A172 (cell line): ENCODE results near the gene IGF1R. TPM values are rescaled to one million over a fixed set of nuclear protein-coding genes. Genes with fewer than 3 reads are reported as not detected.

Source experiments
- DNase-seq: peaks from one replicate; pipeline ENCODE4 v3.0.0-alpha.2; 2015; ENCODE audit warnings: low spot score
- total RNA-seq: library from RNA; depleted of rRNA; stranded (reverse); fragments of >200 nt; shearing (Covaris generic); gene quantifications from 2 replicates; pipeline ENCODE4 v1.2.3, GENCODE V29; 2014

IGF1R gene
- total RNA-seq, 1 experiment from 2014 or later: 6.1 TPM

DNA sequence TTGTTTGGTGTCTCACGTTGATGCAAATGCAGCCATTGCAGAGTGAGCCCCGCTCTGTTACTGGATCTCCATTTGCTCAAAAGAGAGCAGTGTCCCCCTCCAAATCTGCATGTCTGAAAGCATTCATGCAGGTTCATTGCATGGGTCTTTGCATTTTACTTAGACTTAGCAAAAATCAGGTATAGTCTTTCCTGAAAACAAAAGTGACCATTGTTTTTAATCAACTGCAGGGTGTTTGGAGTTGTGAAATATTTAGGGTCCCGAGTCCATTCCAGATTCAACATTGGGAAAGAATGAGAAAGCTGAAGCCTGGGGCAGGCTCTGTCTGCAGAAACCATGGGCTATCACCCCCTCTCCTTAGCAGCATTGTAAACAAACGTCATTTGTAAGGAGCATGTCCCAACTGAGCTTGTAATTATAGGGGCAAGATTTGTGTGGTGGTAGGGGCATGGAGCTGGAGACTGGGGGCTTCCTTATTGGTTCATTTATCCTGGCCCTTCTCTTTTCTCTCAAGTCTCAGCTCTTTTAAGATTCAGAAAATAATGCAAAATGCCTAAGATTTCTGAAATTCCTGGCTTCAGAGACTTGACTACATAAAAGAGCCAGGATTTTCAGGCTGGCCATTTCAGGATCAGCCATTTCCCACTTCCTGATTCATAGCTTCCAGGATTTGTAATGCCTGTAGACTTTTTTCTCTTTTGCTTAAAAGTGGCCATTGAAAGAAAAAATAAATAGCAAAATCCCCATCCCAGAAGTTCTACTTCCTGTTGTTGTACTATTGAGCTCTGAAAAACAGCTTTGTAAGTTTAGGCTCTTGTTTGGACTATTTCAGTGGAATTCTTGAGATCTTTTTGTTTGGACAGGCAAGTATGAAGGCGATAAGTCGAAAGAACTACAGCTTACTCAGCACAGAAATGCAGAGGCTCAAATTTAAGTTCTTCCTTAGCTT, 23.0 kb downstream of the IGF1R start:
- no peak for DNase-seq

DNA sequence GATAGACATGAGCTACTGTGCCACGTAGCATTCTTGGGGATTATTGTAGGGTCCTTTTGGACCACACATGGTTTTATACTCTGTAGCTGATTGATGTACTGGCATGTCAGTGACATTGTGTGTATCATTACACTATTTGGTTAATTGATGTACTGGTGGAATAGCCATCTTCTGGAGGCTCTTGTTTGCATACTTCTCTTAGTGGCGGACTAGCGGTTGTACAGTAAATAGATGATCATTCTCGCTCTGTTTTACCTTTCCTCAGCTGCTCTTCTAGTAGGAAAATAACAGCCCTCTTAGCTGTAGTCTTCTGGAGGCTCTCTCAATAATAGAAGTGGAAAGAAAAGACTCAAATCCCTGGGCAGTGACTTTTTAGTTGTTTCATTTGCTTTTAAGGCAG, 24.8 kb downstream of the IGF1R start:
- no peak for DNase-seq

DNA sequence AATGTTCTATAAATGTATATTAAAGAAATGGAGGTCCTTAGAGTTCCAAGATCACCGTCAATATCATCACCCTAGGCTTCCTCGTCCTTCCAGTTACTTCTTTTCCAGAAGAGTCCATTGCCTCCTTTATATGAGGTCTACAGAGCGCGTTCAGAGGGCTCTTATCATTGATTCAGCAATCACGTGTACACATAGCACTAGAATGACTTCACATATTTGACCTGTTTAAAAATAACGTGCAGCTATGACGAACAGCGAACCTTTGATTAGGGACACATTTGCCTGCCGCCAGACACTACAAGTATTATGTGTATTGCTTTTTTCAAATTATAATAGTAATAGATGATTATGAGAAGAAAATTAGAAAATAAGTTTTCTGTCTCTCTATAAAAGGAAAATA, 26.0 kb downstream of the IGF1R start:
- DNase-seq: no peak

DNA sequence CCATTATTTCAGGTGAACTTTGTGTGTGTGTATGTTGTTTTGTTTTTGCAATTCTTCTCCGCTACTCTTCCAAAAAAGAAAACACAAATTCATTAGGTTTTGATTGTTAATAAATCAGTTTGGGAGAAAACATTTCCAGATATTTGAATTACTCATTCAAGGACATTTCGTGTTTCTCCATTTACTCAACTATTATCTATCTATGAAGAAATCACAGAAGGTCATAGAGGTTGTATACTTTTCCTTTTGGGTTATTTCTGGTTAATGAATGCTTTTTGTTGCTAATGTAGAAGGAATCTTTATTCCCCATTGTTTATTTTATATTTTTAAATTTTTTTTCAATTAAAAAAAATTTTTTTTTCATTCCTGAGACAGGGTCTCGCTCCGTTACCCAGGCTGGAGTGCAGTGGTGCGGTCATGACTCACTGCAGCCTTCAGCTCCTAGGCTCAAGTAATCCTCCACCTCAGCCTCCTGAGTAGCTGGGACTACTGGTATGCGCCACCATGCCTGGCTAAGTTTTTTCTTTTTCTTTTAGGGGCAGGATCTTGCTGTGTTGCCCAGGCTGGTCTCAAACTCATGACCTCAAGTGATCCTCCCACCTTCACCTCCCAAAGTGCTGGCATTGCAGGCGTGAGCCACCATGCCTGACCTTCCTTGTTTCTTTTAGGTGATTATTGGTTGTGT, 28.4 kb downstream of the IGF1R start:
- DNase-seq: no peak

DNA sequence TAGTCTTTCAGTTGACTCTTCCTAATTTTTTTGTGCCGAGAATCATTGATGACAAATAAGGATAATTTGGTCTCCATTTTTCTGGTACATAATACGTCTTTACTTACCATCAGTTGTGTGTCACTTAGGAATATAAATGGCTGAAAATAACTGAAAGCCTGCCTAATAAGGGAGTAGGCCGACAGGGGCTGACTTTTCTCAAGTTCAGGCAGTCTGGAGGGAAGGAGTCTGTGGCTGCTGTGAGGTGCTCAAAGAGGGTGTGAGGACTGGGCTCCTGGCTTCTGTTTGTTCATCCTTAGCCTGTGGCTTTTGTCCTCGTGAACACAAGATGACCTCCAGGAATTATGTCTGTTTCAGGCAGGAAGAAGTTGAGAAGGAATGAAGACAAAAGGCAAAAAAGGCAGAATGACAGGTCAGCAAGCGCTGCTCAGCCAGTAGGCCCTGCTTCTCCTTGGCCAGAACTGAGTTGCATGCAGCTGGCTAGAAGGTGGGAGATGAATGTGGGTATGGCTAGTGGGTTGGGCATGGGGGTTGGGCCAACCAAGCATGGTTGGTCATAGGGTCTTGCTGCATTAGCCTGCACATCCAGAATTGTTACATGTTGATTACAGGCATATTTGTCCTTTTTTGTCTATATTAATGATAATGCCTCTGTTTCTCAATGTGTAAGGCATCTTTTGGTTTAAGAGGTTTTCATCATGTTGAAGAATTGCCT, 29.2 kb downstream of the IGF1R start:
- no peak for DNase-seq

DNA sequence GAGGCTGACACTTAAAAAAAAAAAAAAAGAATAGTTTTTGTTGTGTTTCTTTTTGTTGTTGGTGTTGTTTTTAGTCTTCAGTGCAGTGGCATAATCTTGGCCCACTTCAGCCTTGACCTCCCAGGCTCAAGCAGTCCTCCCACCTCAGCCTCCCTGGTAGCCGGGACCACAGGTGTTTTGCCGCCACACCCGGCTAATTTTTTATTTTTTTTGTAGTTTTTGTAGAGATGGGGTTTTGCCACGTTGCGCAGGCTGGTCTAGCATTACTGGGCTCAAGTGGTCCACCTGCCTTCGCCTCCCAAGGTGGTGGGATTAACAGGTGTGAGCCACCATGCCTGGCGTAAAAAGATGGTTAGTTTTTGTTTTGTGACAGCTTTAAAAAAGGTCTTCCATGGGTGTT, 30.1 kb downstream of the IGF1R start:
- no peak for DNase-seq

DNA sequence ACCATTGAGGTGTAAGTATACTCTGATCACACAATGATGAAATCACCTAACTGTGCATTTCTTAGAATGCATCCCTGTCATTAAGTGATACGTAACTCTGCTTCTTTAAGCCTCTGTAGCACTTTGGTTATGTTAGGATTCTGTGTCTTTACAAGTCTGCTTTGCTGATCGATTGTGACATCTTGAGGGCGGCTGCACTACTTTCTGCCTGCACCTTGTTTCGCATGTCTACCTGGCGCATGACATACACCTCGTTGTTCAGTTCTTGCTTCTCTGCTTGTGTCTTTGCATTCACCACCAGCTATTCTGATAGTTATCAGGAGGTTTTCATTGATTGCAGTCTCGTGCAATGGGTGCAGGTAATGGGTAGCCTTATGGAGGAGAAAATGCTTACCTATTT, 32.7 kb downstream of the IGF1R start:
- DNase-seq: no peak

DNA sequence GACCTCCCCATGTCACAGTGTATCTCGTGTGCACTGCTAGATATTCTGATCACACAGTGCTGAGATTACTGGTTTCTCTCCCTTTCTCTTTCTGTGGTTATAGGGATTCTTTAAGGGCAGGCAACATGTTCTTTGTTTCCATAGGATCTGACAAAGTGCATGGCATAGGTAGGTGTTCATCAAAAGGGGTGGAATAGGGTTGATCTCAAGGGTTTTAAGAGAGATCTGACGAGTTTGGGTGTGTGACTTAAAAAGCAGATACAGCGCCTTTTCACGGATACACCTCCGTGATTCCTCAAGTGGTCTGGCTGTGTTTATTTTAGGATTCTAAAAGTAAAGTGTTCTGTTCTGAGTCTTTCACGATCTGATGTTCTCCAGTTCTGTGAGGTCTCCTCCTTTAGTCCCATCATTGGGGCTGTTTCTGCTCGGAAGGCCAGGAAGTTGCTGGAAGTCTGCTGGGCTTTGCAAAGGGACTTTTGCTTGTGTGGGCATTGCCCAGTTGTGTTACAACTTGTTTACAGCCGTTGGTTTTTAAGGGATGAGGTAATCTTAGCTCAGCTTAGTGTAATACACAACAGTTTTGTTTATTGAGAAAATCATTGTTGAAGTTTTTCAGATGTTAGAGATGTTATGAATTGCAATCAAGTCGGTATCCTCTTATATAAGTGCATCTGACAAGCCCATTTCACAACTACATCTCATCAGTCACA, 34.8 kb downstream of the IGF1R start:
- DNase-seq: no peak

DNA sequence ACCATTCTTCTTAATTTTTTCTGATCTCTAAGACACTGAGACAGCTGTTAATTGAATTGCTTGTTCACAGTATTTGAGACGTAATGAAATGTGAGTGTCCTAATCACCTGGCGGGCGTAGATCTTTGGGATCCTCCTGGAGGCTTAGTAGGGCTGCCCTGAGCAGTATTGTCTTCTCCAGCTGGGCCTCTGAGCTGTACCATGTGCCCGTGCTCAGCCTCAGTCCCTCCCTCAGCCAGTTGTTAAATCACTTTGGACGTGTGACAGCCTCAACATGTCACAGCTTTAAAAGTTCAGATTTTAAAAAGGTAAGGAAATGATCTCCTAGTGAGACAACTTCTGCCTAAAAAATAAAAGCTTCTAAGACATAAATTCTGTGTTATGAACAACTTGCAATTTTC, 35.5 kb downstream of the IGF1R start:
- DNase-seq: no peak

DNA sequence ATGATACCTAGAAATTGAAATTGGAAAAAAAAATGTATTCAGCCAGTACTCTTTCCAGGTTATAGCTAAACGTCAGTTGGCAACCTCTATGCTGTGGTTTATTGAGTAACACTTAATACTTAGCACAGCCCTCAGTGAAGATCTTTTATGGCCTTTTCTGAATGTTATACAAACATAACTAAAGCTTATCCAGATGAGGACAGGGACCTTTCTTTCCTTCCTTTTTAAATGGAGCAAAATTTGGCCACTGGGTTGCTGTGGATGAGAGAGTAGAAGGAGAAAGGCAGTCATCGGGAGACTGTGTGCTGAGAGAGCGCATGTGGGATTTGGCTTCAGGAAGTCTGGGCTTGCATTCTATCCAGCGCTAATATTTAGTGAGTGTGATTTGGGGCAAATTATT, 36.1 kb downstream of the IGF1R start:
- DNase-seq: no peak

DNA sequence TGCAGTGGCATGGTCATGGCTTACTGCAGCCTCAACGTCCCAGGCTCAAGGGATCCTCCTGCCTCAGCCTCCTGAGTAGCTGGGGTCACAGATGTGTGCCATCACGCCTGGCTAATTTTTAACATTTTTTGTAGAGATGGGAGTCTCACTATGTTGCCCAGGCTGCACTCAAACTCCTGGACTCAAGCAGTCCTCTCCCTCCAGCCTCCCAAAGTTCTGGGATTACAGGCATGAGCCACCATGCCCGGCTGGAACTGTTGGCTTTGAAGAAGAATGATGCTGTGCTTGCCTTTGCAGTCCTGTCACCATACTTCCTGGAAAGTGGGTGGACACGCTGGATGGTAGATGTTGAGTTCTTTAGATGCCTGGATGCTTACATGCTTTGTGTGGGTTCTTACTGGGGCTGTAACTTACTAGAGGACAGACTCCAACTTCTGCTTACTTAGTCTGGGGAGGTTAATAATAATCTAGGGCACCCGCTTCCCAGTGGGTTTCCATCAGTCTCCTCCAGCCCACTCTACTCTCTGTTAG, 36.7 kb downstream of the IGF1R start:
- no peak for DNase-seq

DNA sequence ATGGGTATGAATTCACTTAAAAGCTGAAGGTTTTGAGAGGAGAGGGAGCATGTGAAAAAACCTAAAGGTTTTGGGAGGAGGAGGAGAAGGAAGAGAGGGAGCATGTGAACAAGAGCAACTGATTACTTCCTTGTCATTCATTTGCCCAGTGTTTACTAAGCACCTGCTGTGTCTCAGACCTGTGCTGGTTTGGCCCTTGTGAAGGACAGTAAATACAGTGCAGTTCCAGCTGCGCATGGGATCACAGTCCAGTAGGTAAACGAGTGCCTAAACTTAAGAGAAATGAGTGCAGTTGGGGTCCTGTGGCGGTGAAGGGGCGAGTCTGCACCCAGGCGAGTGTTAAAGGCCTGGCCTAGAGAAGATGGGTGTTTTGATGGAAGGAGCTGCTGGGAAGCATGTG, 38.6 kb downstream of the IGF1R start:
- DNase-seq: no peak

DNA sequence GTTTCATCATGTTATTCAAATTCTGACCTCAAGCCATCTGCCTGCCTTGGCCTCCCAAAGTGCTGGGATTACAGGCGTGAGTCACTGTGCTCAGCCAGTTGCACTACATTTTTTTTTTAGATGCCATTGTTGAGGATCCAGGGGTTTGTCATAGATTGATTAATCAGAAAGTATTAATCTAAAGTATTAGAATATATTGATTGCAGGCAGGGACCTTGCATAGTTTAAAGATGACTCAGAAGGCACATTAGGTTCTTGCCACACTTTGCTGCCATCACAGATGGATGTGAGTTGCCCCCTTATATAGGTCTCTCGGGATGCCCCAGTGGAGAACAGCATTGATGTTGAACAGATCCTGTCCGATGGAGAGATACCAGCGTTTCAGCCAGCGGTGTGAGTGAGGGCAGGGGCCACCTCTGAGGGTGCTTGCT, 41.1 kb downstream of the IGF1R start:
- DNase-seq: peak; percentile 15

DNA sequence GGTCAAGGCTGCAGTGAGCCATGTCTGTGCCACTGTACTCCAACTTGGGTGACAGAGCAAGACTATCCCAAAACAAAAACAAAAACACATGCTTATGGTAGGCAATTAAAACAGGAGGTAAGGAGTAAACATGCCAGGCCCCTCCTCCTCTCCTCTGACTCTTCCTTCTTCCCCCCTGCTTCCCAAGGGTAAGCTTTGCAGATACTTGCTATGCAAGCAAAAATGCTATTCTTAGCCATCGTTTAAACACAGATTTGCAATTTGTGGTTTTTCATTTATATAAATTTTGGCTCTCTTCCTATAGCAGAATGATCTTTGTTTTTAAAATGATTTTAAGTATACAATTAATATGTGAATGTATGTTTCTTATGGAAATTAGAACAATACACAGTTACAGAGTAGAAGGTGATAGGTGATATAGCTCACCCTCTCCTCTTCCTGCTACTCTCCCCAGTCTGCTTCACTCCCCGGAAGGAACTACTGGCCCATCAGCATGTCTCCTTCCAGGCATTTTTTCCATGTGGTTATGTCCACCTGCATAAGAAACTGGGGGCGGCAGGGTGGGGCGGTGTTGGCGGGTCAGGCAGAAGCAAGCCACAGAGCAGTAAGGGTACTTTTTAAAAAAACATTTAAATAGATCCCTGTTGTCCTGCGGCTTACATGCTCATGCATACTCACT, 42.1 kb downstream of the IGF1R start:
- DNase-seq: no peak

DNA sequence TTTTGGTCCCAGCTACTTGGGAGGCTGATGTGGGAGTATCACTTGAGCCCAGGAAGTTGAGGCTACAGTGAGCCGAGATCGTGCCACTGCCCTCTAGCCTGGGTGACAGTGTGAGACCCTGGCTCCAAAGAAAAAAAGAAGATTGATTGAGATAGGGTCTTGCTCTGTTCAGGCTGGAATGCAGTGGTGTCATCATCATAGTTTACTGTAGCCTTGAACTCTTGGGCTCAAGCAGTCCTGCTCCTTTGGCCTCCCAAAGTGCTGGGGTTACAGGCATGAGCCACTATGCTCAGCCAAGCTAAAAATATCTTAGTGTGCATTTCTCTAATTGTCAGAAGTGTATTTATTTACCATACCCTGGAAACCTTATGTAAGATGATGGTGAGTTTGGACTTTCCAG, 43.9 kb downstream of the IGF1R start:
- DNase-seq: no peak

DNA sequence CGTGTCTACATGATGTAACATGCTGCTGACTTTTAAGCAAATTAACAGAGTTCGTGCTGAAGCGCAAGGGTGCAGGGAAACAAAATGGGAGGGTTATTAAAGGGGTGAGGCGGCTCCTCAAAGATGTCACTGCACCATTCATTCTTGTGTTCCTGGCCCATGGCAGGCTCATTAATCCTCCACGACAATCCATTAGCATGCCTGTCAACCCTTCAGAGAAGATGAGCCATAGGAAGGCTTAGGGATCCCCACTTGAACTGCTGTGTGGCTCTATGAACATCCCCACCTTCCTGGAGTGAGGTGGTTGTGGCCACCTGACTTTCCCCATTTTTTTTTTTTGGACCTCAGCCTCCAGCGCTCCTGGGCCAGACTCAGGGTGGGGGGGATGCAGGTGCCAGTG, 45.8 kb downstream of the IGF1R start:
- no peak for DNase-seq

DNA sequence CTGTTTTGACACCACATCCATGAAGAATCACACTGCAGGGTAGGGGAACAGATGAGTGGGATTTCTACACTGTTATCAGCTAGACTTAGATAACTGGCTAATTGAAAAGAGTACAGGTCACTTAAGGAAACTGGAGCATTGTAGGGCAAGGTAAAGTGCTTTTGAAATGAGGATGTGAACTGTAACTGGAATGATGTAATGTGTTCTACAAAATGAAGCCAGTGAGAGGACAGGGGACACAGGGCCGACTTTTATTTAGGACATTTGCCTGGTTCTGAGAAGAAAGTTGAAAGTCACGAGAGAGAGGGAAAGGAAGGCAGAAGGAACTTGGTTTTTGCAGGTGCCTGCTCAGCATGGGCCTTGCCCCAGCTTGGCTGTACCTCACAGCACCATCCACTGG, 50.5 kb downstream of the IGF1R start:
- DNase-seq: no peak

DNA sequence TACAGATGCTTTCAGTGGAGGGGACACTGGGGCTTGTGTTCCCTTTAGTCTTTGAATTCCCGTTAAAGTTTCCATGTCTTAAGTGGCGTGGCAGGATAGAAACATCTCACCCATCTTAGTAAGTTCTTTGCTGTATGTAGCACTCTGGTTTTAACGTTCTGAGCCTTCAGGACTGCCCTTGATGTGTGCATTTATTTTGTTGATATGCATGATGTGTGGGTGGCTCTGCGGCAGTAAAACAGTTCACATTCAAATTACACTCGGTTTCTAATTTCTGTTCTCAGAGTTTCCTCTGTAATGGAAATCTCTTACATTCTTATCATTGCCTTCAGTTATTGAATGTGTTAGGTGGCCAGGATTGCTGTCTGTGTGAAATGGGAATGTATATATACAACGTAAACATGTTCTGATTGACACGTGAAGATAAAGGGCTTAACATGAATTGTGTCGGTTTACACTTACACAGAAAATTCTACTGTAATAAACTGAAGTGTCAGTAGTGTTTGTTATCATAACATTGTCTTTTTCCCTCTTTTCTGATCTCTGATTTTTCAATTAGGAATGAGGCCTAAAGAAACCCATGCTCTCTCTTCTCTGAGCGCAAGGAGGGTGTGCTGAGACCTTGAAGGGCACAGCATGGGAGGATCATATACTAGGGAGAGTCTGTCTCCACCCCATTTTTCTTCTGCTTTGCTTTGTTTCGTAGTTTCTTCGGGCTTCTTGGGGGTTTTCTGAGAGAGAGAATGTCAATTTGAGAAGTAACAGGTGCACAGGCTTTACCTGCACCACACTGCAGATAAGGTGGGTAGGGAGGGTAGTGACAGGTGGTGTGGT, 51.5 kb downstream of the IGF1R start:
- DNase-seq: no peak

DNA sequence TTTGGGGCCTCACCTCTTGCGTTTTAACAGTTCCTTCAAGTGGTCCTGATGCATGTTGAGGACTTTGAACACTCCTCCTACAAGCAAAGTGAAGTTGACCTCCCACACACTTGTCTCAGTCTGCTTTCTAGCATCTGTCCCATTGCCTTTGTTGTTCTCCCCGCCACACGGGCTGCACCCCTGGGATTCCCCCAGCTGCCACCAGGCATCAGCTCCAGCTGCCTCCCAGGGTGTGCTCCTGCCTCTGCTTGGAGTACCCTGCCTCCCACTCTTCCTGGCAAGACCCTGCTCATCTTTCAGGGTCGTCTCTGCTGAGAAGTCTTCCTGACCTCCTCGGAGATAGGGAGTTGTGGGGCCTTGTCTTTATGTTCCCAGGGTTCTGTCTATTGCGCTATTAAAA, 52.2 kb downstream of the IGF1R start:
- DNase-seq: no peak

DNA sequence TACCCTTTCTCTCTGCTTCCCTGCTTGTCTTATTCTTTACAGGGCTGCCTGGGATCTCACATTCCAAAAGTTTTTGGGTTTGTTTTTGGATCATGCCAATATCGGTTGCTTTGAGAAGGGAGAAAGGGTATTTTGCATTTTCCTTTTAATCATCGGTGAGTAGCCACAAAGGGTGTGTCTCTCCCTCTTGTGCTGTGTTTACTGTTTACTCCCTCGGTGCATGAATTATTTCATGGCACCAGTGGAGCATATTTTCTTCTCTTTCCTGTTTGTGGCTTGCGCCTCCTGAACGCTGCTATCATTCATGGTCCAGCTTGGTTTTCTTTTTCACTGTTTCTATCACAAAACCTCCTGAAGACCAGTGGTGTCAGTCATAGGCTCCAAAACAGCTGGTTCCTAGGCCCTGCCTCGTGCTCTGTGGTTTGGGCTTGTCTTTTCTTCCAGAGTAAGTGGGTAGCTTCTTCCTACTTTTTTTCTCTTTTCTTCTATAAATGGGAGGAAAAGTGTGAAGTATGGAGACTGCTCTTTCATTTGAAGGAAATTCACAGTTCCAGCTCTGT, 54.9 kb downstream of the IGF1R start:
- DNase-seq: no peak
